NCI-H748 (cell line): ENCODE data around the gene SPDYE16.
"Not testable (repeated sequence)": the region's sequence is repeated elsewhere in the genome, so short reads cannot be mapped to it uniquely, and the experiment has no call there.

ENCODE experiments used
- DNase-seq: peaks from one replicate; lab custom pipeline; 2025; ENCODE audit not compliant: unreplicated experiment; lab: John Stamatoyannopoulos, UW

The SPDYE16 gene

DNA sequence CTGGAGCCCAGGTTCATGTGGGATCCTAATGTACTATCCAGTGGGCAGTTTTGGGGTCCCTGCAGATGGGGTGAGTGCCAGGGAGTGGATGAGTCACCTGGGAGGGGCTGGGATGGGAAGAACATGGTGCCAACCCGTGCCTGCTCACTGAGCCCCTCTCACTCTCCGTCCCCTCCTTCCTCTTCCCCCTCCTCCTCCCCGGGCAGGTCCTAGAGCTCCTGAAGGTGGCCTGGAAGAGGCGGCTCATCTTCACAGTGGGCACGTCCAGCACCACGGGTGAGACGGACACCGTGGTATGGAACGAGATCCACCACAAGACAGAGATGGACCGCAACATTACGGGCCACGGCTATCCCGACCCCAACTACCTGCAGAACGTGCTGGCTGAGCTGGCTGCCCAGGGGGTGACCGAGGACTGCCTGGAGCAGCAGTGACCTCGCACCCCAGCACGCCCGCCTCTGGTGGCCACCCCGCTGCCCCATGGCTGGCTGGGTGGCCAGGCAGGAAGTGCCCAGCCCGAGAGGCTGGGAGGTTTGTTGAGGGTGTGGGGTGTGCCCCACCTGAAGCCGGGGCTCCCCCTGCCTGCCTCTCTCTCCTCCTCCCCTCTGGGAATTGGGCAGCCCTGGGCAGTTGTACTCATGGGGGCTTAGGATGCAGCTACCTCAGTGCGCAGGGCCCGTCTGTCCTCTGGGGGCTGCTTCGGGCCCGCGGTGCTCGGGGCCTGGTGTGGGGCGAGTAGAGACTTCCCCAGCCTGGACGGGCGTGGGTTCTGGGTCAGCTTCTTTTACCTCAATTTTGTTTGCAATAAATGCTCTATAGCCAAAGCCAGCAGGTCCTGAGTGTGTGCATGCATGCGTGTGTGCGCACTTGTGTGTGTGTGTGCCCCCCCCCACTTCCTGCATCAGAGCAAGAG, 37.7 kb downstream of the SPDYE16 start:
- DNase-seq, result no peak

DNA sequence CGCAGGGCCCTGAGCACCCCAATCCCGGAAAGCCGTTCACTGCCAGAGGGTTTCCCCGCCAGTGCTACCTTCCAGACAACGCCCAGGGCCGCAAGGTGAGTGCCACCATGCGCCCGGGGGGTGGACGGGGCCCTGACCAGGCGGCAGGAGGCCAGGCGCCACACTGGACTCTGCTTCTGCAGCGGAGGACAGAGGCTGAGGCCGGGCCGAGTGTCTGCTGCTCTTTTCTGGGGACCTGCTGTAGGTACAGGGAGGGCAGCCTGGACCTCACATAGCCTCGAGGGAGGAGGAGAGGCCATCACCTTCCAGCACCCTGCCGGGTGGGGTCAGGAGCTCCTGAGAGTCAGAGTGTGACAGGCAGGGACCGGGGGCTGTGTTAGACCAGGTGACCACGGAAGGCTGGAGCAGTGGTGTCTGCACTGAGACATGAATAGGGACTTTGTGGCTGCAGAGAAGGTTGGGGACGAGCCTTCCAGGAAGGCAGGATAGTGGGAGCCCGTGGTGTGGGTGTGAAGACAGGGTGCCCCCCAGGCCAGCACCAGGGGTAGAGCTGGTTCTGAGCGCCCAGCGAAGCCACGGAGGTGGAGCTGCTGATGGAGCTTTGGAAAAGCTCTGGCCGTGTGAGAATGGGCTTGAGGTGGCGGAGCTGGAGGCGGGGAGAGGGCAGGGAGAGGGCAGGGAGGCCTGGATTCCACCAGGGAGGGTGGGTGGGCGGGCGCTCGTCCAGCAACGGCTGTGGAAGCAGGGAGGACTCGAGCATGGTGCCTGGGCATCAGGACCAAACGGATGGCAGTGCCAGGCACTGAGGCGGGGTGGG, 38.5 kb downstream of the SPDYE16 start:
- not testable (repeated sequence) for DNase-seq

DNA sequence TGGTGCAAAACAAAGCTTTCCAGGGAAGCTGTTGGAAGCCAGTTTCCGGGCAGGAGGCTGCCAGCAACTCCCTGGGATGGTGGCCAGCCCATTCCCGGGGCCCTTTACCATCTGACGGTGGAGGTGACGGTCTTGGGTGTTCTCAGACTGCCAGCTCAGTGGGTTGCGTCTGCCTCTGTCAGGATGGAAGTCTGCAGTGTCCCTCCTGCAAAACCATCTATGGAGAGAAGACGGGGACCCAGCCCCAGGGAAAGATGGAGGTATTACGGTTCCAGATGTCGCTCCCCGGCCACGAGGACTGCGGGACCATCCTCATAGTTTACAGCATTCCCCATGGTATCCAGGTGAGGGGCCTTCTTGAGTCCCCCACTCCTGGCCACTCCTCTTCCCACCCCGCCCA, 39.9 kb downstream of the SPDYE16 start:
- not testable (repeated sequence) for DNase-seq

DNA sequence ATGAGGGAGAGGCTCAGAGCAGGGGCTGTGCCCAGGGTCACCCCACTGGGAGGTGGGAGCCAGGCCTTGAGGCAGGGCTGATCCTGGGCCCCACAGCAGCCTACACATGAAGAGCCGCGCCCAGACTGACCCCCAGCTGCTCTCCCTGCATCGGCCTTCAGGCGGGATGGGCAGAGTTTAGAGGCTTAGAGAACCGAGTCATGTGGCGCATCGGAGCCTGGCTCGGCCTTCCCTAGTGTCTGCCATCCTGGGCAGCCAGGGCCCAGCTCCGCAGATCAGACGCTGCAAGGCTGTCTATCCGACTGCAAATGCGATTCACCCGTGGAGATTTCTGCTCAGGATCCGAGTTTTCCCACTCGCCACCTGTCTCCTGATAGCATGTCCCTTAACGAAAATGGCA, 40.3 kb downstream of the SPDYE16 start:
- not testable (repeated sequence) for DNase-seq

DNA sequence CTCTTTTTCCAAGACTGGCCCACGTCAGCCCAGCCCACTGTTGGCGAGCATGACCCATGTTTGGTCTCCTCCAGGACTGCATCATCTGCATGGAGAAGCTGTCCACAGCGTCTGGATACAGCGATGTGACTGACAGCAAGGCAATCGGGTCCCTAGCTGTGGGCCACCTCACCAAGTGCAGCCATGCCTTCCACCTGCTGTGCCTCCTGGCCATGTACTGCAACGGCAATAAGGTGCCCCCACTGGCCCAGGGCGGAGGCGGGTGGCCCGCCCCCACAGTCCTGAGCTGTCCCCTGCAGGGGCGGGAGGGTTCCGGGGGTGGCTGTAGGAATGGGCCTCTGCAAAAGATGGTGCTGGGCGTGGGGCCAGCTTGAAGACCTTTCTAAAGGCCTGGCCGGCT, 40.9 kb downstream of the SPDYE16 start:
- not testable (repeated sequence) for DNase-seq

DNA sequence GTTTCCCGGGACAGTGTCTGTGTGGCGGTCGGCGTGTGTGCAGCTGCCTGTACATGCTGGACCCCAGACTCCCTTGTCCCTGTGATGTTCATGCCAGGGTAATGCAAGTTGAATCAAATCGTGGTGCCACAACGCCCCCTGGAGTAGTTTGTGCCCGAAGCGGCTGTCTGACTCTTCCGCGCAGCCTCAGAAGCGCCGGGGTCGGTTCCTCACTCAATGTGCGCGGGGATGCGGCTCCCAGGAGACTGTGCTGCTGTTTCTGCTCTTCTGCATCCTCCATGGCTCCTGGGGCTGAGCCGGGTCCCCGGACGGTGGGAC, 43.2 kb downstream of the SPDYE16 start:
- not testable (repeated sequence) for DNase-seq

DNA sequence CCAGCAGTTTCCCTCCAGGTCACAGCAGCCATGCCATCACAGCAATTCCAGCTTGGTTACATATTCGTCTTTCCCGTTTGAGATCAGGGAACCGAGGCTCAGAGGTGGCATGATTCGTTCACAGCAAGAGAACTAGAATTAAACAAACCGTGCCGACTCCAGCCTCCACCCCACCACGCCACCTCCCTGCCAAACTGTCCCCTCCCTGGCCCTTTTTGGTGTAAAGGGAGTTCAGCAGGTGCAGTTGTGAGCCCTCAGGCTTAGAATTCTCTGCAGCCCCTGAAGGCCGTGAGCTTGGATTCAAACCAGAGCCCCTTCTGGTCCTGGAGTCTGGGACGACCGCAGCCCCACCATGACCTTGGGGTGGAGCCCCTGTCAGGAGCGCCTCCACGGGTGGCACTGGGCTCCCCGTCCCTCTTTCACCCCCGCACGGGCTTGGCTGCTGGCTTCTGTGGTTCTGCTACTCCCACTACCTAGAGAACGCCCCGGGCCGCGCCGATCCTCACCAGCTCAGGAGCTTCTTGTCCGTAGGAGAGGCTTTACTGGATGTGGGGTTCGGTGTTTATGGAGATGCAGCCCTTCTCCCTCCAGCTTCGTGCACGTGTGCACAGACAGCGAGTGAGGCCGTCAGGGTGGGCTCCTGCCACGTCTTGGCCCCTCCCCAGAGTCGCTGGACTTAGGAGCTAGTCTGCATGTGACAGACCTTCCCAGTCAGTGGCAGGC, 43.7 kb downstream of the SPDYE16 start:
- not testable (repeated sequence) for DNase-seq

DNA sequence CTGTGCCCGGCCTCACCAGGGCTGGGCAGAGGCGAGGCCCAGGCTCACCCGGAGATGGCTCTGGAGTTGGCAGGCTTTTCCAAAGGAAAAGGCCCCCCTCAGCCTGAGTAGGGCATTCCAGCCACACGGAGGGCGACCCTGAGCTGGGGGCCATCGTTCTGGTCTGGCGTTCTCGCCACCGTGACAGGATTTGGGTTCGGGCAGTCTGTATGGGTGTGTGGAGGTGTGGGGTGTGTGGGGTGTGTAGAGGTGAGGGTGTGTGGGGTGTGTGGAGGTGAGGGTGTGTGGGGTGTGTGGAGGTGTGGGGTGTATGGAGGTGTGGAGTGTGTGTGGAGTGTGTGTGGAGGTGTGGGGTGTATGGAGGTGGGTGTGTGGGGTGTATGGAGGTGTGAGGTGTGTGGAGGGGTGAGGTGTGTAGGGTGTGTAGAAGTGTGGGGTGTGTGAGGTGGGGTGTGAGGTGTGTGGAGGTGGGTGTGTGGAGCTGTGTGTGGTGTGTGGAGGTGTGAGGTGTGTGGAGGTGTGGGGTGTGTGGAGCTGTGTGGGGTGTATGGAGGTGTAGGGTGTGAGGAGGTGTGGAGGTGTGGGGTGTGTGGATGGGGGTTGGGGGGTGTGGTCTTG, 44.4 kb downstream of the SPDYE16 start:
- DNase-seq, result not testable (repeated sequence)

DNA sequence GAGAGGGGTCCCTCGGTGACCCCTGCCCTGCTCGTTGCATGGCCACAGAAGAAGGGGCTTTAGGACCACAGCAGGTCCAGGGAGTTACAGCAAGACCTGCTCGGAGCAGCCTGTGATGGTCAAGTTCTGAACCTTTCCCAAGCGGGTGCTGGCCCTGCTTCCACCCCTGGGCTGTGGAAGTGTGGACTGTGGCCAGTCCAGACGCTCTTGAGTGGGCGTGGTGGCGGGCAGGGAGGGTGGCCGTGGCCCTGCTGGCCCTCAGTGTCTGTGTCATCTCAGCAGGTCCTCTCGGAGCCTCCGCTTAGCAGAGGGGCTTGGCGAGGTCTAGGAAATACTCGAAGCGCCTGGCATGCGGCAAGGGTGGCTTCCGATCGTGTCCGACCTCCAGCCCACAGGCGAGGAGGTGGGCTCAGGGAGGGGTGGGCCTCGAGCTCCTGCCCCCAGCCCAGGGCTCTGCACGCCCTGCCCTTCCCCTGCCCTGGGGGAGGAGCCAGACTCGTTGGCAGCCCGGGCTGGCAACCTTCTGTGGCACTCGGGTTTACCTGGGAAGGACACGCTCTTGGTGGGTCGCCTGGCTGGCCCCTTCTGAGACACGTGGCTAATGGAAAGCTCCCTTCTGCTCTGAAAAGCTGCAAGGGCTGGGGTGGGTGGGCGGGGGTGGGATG, 45.0 kb downstream of the SPDYE16 start:
- not testable (repeated sequence) for DNase-seq

DNA sequence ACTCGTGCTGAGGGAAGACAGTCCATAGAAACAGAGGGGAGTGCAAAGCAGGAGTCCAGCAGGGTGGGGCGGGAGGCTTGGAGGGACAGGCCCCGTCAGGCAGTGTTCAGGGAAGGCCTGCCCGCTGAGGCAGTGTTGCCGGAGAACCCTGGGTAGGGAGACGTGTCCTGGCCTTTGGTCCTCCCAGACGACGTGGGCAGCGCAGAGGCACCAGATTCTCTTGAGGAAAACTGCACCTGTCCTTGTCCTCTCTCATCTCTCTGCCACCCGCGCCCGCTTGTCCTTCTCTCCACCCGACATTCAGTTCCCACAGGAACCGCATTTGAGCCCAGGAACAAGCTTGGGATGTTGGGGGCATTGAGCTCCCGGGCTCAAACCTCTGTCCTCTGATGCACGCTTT, 47.4 kb downstream of the SPDYE16 start:
- DNase-seq, result not testable (repeated sequence)

DNA sequence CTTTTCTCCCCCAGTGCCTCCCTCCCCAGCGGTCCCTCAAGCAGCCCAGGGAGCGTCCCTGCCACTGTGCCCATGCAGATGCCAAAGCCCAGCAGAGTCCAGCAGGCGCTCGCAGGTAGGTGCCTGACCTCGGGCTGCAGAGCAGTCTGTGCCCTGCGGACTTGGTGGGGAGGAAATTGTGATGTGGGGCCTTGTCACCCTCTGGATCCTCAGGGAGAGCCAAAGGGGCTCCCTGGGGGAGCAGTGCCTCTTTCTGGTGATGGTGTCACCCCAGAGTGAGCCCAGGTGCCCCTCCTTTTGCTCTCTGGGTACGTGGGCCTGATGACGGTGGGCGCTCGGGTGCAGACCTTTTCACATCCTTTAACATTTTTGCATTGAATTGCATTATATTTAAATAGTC, 51.0 kb downstream of the SPDYE16 start:
- not testable (repeated sequence) for DNase-seq

DNA sequence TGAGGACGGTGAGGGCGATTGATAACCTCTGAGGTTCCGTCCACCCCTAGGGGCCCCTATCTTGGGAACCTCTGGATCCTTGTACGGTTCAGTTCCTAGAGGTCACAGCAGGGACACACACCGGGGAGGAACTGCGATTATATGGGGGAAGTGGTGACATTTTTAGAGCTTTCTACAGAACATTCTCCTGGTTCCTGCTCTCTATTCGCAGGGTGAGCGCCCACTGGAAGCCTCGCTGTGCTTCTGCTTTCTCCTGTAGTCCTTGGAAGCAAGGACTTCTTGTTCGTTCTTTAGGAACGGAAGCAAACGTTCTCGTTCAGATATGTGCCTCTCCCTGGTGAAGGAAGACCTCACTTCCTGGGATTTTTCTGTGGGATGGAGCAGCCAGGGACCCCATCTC, 55.1 kb downstream of the SPDYE16 start:
- not testable (repeated sequence) for DNase-seq

DNA sequence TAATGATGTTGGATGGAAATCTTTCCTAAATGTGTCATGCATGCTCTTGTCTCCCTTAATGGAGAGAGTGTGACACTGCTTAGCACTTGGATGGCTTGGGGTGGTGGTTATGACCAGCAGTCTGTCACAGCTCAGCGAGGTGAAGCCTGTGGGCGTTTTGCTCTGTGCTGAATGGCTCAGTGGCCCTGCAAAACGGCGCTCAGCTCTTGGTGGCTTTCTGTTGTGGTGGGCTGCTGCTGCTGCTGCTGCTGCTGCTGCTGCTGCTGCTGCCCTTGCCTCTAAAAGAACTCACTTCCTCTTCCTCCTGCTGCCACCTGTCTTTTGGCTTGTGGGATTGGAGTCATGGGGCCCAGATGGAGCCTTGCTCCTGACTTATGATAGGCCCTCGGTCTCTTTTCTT, 56.5 kb downstream of the SPDYE16 start:
- DNase-seq, result not testable (repeated sequence)

DNA sequence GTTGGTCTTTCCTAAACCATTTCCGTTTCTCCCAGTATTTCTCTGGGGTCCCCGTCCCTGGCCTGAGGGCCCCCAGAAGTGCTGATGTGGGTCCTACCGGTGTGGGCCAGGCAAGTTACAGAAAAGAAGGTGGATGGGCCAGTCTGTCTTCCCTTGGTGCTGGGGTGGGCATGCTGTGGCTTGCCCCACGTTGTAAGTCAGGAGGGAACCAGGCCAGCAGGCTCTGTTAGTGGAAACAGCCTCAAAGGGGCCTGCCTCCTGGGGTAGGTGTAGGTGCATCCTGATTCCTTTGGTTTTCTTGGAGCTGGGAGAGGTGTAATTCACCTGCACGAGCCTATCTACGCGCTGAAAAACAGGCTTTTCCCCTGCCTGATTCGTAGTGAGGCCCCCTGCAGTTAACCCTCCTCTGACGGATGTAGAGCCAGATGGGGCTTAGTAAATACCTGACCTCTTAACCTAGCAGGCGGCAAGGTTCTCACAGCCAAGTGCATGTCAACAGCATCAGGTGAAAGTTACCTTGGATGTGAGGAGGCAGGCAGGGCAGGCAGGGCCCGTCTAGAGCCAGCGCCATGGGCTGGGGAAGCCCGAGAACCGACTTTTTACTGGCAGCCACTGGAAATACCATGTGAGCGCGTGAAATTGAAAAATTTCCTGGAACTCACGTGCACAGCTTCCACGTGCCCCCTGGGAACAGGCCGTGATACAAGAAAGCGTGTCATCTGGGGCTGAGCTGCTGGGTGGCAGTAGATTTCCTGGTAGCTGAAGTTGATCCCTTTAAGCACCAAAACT, 57.1 kb downstream of the SPDYE16 start:
- DNase-seq, result not testable (repeated sequence)

DNA sequence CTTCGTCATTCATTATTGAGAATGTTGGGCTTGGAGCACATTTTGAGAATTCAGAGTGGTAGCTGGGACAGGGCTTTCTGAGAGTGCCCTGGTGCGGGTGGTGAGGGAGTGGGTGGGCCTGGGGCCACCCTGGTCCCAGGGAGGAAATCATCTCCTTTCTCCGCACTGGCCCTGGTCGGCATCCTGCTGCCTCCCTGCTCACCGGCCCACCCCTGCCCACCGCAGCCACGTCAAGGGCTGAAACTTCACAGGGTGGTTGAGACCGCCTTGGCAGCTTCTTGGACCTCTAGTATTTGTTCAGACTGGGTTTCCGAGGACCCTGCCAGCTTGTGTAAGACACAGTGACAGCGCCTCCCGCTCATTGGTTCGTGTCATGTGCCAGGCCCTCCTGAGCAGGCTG, 58.6 kb downstream of the SPDYE16 start:
- DNase-seq, result not testable (repeated sequence)

DNA sequence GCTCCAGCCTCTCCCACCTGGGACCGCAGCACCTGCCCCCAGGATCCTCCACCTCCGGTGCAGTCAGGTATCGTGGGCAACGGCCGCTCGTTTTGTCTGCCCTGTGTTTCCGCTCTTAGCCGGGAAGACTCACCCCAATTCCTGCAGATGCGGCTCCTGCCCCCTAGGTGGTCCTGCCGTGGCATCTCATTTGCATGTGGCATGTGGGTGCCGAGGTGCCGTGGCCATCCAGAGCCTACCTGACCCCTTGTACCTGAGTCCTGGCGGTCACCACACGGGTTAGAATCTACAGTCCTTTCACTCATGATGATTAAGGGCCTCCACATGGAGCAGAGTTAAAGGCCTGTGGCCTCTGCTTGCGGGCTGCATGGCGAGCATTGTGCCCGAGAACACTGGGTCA, 60.0 kb downstream of the SPDYE16 start:
- DNase-seq, result not testable (repeated sequence)

DNA sequence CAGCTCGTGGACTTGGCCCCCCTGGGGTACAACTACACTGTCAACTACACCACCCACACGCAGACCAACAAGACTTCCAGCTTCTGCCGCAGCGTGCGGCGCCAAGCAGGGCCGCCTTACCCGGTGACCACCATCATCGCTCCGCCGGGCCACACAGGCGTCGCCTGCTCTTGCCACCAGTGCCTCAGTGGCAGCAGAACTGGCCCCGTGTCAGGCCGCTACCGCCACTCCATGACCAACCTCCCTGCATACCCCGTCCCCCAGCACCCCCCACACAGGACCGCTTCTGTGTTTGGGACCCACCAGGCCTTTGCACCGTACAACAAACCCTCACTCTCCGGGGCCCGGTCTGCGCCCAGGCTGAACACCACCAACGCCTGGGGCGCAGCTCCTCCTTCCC, 60.4 kb downstream of the SPDYE16 start:
- DNase-seq, result not testable (repeated sequence)
